ENCODE data around the gene BACH2.
A peak's percentile ranks its signal among the peaks of the same experiment; 100 is the strongest.
"Not testable (repeated sequence)": the region's sequence is repeated elsewhere in the genome, so short reads cannot be mapped to it uniquely, and the experiment has no call there.

Gene BACH2

DNA sequence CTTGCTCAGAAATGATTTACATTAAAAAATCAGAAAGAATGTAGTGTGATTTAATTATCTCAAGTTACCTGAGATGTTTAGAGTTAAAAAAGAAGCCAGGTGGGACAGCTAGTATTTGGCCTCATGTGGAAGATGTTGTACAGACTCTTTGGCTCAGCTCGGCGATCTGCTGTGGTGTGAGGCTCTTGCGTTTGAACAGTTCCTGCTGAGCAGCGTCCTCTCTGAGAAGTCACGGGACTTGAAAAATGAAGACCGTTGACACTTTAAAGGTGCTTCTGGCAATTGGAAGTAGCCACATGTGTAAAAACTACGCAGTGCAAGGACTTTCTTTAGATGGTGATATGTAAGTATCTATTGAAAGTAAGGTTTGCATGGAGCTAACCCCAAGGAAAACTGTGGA, 169.0 kb downstream of the BACH2 start:
- DNase-seq (ENCODE audit: low read depth in 2 of 2): no peak

DNA sequence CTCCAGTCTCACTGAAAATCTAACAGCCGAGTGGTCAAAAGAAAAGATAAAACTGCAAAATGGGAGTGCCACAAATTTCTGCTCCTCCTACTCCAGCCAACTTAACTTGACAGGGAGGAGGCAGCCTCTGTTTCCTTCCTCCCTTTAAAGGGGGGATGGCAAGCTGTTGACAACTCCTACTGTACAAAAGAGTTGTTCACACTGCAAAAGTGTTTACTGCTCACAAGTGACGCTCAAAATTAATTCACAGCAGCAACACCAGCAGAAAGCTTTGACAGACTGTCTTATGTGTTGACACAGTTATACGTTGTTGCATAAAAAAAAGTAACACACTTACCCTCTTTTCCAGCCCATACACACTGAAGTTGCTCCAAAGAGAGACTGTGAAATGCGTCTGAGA, 169.8 kb downstream of the BACH2 start:
- no peak for DNase-seq (ENCODE audit: low read depth in 2 of 2)

DNA sequence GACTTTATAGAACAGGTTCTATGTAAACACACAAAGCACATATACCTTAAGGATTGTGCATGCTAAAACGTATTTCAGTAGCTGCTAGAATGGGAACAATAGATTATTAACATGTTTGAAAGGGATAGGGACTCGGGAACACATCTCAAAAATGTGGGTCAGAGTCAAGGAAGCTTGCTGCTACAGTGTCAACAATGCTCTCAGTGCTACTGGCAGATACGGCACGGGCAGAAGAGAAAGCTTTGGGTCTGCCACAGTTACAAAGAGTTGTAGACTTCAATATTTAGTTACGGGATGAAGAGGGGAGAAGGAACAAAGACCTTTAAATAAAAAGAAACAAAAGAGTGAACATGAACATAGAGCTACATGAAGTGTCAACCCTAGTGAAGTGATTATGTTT, 170.5 kb downstream of the BACH2 start:
- no peak for DNase-seq (ENCODE audit: low read depth in 2 of 2)

DNA sequence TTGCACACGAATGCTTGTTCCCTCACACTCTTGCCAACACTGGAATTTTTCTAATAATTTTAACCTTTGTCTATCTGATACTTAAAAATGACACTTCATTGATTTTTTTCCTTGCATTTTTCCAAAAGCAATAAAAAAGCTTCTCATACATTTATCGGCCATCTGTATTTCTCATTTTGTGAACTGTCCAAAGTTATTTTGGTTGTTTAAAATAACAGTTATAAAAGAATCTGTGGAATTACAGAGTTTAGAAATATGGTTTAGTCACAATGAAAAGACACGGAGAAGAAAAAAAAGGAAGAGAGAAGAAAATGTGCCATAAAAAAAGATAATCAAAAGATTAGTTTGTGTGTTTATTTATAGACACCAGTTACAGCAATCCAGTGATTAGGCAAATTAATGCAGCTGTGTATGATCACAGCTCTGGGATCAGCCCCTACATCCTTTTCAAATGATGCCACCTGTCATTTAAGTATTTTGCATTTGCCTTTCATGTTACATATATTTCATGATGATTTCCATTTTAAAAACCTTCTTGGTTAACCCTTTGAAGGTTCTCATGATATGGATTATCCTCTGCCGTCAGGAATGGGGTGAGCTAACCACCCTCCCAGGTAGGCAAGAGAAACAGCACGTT, 171.7 kb downstream of the BACH2 start:
- no peak for DNase-seq (ENCODE audit: low read depth in 2 of 2)

DNA sequence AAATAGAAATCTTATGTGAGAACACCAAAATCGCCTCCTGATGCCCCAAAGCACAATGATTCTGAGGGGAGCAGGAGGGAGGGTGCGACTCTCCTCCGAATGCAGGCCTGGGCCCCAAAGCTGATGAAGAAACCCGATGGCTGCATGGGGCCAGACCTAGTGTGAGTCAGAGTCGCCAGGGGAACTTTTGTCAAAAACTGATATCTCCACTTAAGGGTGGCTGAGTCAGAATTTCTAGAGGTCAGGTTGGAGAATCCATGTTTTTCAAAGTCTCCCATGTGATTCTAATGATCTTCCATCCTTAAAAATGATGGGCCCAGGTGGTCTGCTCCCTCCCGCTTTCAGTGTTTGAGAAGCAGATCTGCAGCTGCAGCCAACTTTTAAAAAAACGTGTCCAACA, 172.8 kb downstream of the BACH2 start:
- DNase-seq (ENCODE audit: low read depth in 2 of 2): no peak

DNA sequence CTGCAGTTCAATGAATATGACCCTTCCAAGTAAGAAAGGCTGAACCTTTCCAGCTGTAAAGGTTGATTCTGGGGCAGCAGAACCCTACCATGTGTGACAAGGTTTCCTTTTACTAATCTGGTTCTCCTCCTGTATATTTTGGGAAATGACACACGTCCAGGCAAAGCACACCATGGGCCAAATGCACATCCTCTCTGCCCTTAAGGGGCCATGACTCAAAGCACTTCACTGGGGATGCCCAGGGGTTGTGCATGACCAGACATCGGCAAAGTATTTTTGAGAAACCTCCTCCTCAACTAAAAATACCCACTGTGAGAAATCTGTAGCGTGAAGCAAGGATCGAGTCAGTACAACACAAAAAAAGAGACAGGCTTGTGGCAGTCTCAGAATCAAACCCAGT, 174.7 kb downstream of the BACH2 start:
- no peak for DNase-seq (ENCODE audit: low read depth in 2 of 2)

DNA sequence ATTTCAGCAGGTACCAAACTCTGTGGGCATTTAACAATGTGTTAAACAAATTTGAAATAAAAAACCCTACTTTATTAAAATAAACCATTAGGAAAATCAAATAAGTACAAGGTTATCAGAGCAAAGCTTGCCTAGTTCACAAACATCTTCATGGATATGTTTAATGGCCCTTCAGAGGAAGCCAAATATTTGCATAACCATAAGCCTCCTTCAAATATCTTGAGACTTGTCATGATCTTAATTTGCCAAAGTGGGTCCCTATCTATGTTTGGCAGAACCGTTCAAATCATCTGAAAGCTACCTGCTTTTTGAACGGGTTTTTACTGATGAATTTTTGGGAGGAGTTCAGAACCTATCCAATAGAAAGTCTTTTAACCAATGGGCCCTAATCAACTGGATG, 176.3 kb downstream of the BACH2 start:
- no peak for DNase-seq (ENCODE audit: low read depth in 2 of 2)

DNA sequence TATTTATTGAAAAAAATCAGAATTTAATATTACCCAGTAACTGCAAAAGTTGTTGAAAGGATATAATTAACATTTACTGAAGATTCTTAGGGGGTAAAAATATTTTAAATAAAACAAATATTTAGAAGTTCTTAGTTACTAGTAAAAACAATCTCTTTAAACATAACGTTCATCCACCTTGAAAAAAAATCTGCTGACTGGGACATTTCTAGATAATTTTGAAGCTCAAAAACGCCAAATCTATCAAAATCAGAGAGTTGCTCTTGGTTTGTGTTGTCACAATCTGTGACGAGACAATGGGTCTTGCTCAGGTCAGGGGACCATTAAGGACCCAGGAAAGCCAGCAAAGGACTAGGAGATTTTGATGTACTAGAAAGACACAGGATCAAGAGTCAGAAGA, 177.0 kb downstream of the BACH2 start:
- DNase-seq (ENCODE audit: low read depth in 2 of 2): no peak

DNA sequence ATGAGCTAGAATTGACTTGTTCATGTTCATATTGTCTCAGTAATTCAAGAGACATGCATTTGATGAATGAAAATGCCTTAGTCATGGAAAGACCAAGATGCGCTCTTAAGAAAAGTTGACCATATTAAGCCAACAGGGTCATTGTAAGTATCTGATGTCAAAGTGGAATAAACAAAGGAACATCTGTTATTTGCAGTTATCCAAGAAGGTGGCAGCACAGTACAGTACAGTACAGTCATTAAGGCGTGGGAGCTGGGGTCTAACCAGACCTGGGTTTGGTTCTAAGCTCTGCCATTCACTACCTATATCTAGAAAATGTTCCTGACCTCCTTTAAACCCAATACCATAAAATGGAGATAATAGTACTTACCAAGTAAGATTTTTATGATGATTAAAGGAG, 178.1 kb downstream of the BACH2 start:
- DNase-seq (ENCODE audit: low read depth in 2 of 2): no peak

DNA sequence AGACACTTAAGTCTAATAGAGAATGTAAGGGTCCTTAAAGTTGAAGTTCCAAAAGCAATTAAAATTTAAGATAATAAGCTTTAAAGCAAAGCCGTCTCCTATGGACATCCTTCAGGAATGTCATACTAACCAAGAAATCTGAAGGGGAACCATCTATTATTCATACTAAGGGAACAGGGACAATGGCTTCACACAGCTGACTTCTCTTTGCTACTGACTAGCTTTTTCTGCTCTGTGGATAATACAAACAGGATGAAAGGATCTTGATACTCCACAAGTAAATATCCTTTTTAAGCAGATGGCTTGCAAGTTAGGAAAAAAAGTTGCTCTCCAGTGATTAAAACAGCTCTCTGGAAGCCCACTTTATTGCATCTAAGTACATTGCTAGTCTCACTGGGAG, 178.6 kb downstream of the BACH2 start:
- DNase-seq (ENCODE audit: low read depth in 2 of 2): no peak

DNA sequence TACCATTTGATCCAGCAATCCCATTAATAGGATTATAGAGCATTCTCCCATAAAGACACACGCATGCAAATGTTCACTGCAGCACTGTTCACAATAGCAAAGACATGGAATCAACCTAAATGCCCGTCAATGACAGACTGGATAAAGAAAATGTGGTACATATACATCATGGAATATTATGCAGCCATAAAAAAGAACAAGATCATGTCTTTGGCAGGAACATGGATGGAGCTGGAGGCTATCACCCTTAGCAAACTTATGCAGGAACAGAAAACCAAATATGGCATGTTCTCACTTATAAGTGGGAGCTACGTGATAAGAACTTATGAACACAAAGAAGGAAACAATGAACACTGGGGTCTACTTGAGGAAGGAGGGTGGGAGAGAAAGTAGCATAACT, 180.5 kb downstream of the BACH2 start:
- not testable (repeated sequence) for DNase-seq (ENCODE audit: low read depth in 2 of 2)

DNA sequence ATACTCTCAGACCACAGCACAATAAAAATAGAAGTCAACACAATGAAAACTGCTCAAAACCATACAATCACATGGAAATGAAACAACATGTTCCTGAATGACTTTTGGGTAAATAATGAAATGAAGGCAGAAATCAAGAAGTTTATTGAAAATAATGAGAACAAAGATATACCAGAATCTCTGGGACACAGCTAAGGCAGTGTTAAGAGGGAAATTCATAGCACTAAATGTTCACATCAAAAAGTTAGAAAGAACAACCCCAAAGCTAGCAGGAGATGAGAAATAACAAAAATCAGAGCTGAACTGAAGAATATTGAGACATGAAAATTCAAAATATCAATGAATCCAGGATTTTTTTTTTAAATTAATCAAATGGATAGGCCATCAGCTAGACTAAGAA, 183.3 kb downstream of the BACH2 start:
- no peak for DNase-seq (ENCODE audit: low read depth in 2 of 2)

DNA sequence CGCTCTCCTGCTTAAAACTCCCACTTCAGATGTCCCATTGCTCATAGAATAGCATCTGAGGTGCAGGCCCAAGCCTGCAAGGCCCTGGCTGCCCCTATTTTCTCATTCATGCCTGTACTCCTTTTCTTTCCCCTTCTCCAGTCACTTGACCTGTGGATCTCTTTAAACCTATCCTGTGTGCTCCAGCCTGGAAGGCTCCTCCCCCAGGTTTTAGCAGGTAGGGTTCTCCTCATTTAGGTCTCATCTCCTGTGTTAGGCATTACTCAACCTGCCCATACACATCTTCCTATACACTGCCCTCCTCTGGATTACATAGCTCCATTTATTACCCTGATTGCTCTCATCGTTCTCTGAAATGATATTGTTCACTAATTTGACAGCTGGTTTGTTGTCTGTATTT, 185.3 kb downstream of the BACH2 start:
- DNase-seq (ENCODE audit: low read depth in 2 of 2): no peak

DNA sequence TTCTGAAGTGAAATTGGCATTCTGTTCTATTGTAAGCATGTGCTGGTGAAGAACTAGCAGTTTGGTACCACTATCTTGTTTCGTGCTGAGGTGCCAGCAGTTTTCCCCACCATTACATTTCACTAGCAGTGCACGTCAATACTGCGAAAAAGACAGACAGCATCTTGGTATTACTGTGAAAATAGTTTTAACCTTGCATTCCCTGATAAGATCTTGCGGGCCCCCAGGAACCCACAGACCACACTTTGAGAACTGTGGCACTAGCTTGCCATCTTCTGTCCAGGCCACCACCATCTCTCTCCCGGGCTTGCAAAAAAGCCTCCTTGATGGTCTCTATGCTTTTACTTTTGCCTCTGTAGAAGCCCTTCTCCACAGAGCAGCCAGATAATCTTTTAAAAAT, 185.7 kb downstream of the BACH2 start:
- peak in 1 of 2 donors; percentile 40 for DNase-seq (ENCODE audit: low read depth in 2 of 2)

DNA sequence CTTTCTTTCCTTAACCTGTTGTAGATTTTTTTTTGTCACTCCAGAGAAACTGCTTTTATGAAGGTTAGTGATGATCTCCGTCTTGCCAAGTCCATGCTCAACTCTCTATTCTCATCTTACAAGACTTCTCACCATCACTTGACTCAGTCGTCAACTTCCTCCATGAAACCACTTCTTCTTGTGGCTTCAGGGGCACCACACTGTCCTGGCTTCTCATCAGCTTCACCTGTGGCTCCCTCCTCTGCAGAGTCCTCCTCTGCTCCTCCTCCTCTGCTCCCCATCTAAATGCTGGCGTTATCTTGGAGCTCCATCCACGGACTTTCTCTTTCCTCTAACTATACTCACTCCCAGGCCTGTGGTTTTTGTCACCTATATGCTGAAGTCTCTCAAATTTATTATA, 187.5 kb downstream of the BACH2 start:
- peak in 1 of 2 donors; percentile 9 for DNase-seq (ENCODE audit: low read depth in 2 of 2)

DNA sequence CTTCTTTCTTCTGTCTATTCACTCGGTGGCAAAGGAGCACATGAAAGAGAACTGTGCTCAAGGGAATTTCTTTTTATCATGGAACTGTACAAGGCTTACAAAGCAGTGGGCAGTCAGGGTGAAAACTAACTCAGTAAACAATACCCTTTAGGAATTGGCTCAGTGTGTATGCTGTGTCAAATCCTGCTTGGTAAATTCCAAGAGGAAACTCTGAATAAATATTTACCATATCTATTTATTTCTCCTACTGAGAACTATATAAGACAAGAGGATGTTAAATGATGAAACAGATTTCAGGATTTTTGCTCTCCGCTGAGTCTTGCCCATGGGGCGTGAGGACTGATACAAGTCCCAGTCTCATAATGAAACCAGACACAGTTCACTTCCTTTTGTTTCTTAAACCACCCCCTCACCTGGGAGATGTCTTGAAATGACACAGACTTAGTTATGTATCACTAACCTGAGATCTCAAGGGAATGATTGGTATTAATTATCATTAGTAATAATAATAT, 188.8 kb downstream of the BACH2 start:
- DNase-seq (ENCODE audit: low read depth in 2 of 2): no peak

DNA sequence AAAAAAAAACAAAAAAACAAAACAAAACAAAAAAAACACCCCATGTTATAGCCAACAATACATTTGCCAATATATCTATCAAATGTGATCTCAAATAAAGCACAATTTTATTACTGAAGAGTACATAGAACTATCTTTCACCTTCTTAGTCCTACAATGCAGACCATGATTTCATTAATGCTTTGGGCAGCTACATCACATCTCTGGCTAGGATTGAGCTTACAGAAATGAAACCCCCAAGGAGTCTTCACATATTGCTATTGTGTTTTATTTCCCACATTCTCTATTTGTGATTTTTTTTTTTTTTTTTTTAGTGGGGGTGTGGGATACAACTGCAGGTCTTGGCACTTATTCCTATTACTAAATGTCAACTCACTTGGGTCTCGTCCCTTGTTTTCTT, 189.3 kb downstream of the BACH2 start:
- no peak for DNase-seq (ENCODE audit: low read depth in 2 of 2)

DNA sequence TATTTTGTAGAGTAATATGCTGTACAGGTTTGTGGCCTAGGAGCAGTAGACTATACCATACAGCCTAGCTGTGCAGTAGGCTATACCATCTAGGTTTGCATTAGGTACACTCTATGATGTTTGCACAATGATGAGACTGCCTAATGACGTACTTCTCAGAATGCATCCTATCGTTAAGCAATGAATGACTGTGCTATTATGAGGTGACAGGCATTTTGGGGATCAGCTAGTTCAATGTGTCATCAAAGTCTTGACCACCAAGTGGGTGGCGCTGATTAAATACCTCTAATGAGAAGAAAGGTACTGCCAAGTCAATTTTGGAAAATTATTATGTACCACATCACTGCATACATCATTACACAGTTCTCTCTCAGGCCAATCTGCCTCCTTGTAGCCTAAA, 190.2 kb downstream of the BACH2 start:
- DNase-seq (ENCODE audit: low read depth in 2 of 2): no peak

DNA sequence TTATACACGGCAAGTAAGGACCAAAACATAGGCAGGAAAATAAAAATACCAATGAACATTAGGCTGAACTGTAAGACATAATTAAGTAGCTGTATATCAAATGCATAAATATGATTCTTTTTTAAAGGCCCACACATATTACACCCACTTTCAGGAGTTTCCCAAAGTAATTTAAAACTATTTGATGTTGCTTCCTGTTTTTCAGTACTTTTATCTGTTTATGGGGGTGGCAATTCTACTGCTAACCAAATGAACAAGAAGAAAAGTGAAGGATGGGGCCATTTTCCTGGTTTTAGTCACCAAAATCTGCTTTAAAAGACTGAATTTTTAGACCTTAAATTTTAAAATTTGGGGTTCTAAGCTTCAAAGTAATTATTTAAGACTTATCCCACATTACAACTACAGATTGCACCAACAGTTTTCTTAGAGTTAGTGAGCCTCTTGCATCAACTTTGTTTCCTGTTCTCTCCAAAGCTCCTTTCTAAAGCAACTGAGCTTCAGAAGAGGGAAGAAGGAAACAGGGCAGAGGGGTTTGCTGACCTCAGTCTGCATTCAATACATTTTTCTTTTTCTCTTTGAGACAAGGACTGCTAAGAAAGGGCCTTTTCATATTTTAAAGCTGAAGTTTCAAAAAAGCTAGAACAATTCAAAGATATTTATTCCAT, 191.0 kb downstream of the BACH2 start:
- no peak for DNase-seq (ENCODE audit: low read depth in 2 of 2)

DNA sequence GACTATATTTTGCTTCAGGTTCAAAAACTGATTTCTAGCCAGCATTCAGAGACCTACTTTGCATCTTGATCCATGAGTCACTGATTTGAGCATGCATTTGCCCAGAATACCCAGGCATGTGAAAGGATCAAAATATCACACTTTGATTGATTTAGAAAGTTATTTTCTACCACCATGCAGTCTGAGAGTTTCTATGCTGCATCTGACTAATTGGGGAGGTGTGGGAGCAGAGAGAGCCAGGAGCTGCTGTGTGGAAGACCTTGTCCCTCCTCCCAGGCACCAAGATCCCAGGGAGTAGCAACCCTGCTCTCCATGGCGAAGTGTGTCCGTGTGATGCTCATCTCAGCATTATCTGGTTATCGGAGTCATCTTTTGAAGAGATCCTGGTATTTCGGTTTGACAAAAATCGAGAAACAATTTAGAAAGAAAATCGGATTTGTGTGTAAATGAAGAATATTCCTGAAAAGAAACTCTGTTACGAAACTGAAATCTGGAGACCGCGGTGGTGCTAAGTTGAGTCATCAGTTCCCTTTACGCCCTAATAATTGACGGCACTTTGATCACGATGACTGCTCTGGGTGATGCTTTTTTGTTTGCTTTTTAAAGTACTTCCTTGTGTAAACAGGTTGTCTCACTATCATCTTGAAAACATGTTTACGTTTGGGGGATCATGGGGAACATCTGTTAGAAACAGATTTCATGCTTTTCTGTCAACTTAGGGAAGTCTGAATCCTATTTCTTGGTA, 193.4 kb downstream of the BACH2 start:
- no peak for DNase-seq (ENCODE audit: low read depth in 2 of 2)

DNA sequence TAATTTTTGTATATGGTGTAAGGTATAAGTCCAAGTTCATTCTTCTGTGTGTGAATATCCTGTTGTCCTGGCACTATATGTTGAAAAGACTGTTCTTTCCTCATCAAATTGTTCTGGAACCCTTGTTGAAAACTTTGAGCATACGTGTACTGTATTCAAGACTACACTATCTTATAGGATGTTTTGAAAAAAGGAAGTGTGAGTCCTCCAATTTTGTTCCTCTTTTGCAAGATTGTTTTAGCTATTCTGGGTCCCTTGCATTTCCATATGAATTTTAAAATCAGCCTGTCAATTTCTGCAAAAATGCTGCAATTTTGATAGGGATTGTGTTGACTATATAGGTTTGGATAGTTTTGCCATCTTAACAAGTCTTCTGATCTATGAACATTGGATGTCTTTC, 195.2 kb downstream of the BACH2 start:
- no peak for DNase-seq (ENCODE audit: low read depth in 2 of 2)

DNA sequence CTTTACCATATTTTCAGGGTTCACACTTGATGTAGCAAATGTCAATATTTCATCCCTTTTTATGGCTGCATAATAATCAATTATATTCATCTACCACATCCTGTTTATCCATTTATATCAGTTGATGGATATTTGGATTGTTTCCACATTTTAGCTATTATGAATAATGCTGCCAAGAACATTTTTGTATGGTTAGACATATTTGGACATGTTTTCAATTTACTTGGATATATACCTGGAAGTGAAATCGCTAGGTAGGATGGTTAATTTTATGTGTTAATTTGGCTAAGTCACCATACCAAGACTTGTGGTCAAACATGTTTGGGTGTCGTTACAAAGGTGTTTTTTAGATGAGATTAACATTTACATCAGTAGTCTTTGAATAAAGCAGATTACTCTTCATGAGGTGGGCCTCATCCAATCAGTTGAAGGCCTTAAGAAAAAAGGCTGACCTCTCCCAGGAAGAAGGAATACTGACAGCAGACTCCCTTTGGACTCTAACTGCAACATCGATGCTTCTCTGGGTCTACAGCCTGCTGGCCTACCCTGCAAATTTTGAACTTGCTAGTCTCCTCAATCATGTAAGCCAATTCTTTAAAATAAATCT, 196.5 kb downstream of the BACH2 start:
- no peak for DNase-seq (ENCODE audit: low read depth in 2 of 2)

DNA sequence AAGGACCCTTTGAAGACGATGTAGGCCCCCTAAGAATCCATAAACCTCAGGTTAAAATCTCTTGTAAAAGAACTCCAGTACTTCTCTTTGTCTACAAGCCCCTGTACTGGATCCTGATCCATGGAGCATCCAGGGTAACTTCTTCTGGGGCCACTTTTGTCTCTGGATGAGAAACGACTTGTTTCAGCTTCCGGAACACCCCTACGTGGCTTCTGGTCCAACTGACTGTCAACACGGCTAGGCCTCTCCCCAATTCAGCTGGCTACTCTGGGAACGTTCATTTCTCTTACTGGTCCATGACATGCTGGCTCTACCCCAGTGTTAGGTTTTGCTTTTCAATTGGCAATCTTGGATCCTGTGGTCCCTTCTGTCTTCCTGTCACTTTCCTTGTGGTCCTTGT, 198.0 kb downstream of the BACH2 start:
- no peak for DNase-seq (ENCODE audit: low read depth in 2 of 2)
